GM12874 (cell line): ENCODE data around the gene TPPP2.
A peak's percentile ranks its signal among the peaks of the same experiment; 100 is the strongest.

Experiments used
- TF ChIP-seq, protein P1 (sequence below): IDR thresholded peaks from 2 replicates; pipeline ENCODE4 v1.5.1; 2011; ENCODE audit warnings: low read depth, mild to moderate bottlenecking, control low read depth, low read length, moderate library complexity; ENCODE audit not compliant: insufficient read depth

The TPPP2 gene

GRCh38 chr14:21003788-21004346 lies 26.1 kb upstream of the TPPP2 start:
- TF ChIP-seq, protein P1, sequence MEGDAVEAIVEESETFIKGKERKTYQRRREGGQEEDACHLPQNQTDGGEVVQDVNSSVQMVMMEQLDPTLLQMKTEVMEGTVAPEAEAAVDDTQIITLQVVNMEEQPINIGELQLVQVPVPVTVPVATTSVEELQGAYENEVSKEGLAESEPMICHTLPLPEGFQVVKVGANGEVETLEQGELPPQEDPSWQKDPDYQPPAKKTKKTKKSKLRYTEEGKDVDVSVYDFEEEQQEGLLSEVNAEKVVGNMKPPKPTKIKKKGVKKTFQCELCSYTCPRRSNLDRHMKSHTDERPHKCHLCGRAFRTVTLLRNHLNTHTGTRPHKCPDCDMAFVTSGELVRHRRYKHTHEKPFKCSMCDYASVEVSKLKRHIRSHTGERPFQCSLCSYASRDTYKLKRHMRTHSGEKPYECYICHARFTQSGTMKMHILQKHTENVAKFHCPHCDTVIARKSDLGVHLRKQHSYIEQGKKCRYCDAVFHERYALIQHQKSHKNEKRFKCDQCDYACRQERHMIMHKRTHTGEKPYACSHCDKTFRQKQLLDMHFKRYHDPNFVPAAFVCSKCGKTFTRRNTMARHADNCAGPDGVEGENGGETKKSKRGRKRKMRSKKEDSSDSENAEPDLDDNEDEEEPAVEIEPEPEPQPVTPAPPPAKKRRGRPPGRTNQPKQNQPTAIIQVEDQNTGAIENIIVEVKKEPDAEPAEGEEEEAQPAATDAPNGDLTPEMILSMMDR = no peak

DNA sequence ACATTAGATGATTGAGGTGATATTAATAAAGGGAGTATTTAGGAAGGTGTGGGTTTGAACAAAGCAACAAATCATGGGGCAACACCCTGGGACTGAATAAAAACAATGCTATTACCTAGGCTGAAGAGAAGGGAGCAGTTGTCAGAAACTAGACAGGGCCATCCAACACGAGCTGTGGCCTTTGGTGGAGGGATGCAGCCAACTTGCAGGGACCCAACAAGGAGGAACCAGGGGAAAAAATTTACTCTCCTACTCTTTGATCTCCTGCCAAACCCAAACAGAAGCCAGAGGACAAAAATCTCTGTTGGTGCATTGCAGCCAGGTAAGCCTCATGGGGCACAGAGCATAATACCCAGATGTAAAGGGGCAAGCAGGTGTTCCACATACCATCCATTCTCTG lies 18.9 kb upstream of the TPPP2 start:
- TF ChIP-seq, protein P1 = no peak

- TF ChIP-seq, protein P1 = peak; percentile 84
Observed at GRCh38 chr14:21014761-21015190, 15.2 kb upstream of the TPPP2 start.

- TF ChIP-seq, protein P1 = no peak
Observed at GRCh38 chr14:21015312-21015711, 14.7 kb upstream of the TPPP2 start.

DNA sequence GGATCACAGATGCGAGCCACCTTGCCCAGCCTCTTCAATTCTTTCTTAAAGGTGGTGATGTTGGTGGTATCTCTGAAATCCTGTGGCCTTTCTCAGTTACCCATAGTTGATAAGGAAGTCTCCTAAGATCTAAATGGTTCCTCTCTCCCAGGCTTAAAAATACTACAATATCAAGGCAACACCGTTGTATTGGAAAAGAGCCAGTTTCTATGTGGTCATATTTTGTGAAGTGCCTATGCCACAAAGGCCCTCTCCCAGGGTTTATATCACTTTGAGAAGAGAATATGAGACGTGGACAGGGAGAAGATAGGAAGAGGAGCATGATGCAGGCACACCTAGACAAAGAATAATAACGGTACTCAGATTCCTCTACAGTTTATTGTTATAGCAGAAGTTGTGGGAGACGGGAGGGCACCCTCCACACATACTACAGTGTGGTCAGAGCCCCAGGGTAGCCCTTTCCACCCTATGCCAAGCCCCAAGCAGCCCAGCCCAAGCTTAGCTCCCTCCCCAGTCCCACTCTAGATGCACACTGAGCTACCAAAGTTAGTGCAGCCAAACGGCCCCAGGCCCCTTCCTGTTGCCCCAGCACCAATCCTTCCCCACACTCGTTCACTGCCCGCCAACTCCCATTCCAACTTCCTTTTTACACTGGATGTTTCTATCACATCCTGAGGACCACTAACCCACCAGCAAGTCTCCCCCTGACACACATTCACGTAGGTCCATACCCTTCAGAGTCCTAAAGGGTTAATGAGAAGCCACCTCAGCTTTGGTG lies 13.4 kb upstream of the TPPP2 start:
- TF ChIP-seq, protein P1 = no peak

DNA sequence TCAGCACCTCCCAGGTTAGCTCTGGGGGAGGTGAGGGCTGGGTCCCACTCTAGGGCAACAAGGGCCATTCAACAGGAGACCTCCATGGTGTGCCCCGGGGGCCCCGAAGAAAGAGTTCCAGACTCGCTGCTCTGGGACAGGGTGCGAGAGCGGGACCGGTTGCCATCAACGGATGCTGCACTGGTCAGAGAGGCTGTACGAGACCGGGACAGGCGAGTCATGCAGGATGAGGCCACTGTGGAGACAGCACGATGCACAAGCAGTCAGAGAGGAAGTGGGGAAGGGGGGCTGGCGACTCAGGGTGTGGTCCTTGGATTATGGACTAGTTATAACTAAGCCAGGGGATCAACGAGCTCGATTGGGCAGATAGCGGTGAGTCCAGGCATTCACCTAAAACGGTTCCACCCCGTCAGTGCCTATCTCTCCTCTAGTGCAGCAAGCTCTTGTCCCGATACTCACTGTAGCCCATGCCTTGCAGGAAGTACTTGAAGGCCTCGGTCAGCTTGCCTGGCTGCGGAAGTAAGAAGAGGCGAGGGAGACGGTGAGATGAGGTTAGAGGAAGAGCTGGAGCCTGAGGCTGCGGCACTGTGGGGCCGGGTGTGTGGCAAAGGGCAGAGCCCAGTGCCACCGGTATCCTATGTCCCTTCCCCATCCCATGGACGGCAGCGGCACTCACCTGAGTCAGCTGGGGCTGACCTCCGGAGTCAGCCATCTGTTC lies 12.3 kb upstream of the TPPP2 start:
- TF ChIP-seq, protein P1 = no peak

DNA sequence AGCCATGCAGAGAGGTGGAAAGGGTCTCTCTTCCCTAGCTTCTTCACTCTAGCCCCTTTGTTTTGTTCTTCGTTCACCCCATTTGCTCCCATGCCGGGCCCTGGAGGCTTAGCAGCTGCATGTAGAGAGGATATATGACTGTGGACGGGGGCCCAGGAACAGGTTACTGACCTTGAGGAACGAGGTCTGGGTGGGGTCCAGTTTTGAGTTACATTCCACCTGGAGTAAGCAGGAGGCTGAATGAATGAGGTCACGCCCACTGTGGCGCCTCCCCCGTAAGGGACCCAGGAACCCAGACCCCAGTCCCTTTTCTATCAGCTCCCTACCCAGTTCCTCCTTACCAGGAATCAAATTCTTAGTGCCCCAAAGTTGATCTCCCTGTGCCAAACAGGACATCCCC lies 11.7 kb upstream of the TPPP2 start:
- TF ChIP-seq, protein P1 = no peak
